HUES48 (cell line): ENCODE measurements around the gene PTPN13.

Experiments
- H3K27ac ChIP-seq: one replicate; pipeline ENCODE4 v1.7.0; 2013; ENCODE audit warnings: low read depth, low read length, inconsistent platforms
- H3K27me3 ChIP-seq: 2 replicates; pipeline ENCODE4 v1.6.1; 2013; ENCODE audit warnings: mild to moderate bottlenecking, low read length; ENCODE audit not compliant: control insufficient read depth, insufficient read depth
- H3K36me3 ChIP-seq: 2 replicates; pipeline ENCODE4 v1.6.1; 2013; ENCODE audit warnings: low read length; ENCODE audit not compliant: control insufficient read depth, insufficient read depth
- H3K4me1 ChIP-seq: 2 replicates; pipeline ENCODE4 v1.6.1; 2013; ENCODE audit warnings: mild to moderate bottlenecking, low read length; ENCODE audit not compliant: control insufficient read depth, insufficient read depth
- H3K4me3 ChIP-seq: 2 replicates; pipeline ENCODE4 v1.5.1; 2013; ENCODE audit warnings: mild to moderate bottlenecking, low read depth, low read length
- H3K9ac ChIP-seq: 2 replicates; pipeline ENCODE4 v1.6.1; 2013; ENCODE audit warnings: mild to moderate bottlenecking, low read depth, low read length, moderate library complexity
- H3K9me3 ChIP-seq: 2 replicates; pipeline ENCODE4 v1.6.1; 2013; ENCODE audit warnings: low read length; ENCODE audit not compliant: control insufficient read depth, insufficient read depth

Gene PTPN13

DNA sequence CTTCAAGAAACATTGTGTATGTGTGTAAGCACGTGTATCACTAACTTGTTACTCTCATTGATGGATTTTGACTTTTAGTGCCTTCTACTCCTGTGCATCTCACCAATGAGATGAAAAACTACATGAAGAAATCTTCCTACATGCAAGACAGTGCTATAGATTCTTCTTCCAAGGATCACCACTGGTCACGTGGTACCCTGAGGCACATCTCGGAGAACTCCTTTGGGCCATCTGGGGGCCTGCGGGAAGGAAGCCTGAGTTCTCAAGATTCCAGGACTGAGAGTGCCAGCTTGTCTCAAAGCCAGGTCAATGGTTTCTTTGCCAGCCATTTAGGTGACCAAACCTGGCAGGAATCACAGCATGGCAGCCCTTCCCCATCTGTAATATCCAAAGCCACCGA lies 168.5 kb downstream of the PTPN13 start:
- Histone ChIP-seq H3K4me3 (no peak overlapping the region), H3K27me3 (no peaks in the 10 kb centered on the region), H3K9ac (no peak overlapping the region), H3K9me3 (no peaks in the 10 kb centered on the region), H3K27ac (no peak overlapping the region), H3K36me3 (peaks cover 59% of the 10 kb centered on the region), H3K4me1 (no peaks in the 10 kb centered on the region)

DNA sequence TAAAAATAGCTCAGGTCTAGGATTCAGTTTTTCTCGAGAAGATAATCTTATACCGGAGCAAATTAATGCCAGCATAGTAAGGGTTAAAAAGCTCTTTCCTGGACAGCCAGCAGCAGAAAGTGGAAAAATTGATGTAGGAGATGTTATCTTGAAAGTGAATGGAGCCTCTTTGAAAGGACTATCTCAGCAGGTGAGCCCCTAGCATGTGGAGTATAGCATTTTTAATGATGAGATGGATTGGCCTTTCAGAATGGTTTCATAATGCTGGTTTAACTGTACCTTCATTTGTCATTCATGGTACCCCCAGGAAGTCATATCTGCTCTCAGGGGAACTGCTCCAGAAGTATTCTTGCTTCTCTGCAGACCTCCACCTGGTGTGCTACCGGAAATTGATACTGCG lies 175.7 kb downstream of the PTPN13 start:
- Histone ChIP-seq H3K27ac (no peak overlapping the region), H3K36me3 (peaks cover 82% of the 10 kb centered on the region), H3K4me3 (no peak overlapping the region), H3K27me3 (no peaks in the 10 kb centered on the region), H3K4me1 (peaks cover 5% of the 10 kb centered on the region; the same call in 1 of the 2 replicates), H3K9ac (no peak overlapping the region), H3K9me3 (no peaks in the 10 kb centered on the region)

GRCh38 chr4:86771141-86771540 lies 177.0 kb downstream of the PTPN13 start:
- Histone ChIP-seq H3K27ac (no peak overlapping the region), H3K9me3 (no peaks in the 10 kb centered on the region), H3K9ac (no peak overlapping the region), H3K36me3 (peaks cover 78% of the 10 kb centered on the region), H3K4me3 (no peak overlapping the region), H3K4me1 (peaks cover 5% of the 10 kb centered on the region; the same call in 1 of the 2 replicates), H3K27me3 (no peaks in the 10 kb centered on the region)

DNA sequence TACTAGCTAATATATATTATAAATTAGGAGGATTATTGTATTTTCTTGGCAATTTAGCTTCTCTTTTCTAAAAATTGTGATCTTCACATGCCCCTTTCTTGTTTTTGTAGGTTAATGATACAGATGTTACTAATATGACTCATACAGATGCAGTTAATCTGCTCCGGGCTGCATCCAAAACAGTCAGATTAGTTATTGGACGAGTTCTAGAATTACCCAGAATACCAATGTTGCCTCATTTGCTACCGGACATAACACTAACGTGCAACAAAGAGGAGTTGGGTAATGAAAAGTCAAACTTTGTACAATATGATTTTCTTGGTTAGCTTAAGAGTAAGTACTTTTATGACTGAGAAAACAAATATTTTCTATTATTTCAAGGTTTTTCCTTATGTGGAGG lies 180.9 kb downstream of the PTPN13 start:
- no peaks in the 10 kb centered on the region for H3K9me3 ChIP-seq
- peaks cover 5% of the 10 kb centered on the region; the same call in 1 of the 2 replicates for H3K4me1 ChIP-seq
- H3K36me3 ChIP-seq = peaks cover 55% of the 10 kb centered on the region
- H3K27ac ChIP-seq = no peak overlapping the region
- no peak overlapping the region for H3K4me3 ChIP-seq
- H3K27me3 ChIP-seq = no peaks in the 10 kb centered on the region
- H3K9ac ChIP-seq = no peak overlapping the region

GRCh38 chr4:86778175-86778574 lies 184.1 kb downstream of the PTPN13 start:
- Histone ChIP-seq H3K27me3 (no peaks in the 10 kb centered on the region), H3K4me3 (no peak overlapping the region), H3K36me3 (peaks cover 45% of the 10 kb centered on the region), H3K4me1 (peaks cover 5% of the 10 kb centered on the region; the same call in 1 of the 2 replicates), H3K27ac (no peak overlapping the region), H3K9ac (no peak overlapping the region), H3K9me3 (no peaks in the 10 kb centered on the region)

- no peak overlapping the region for H3K27ac ChIP-seq
- no peak overlapping the region for H3K9ac ChIP-seq
- no peak overlapping the region for H3K4me3 ChIP-seq
- peaks cover 8% of the 10 kb centered on the region; the same call in 1 of the 2 replicates for H3K9me3 ChIP-seq
- peaks cover 58% of the 10 kb centered on the region for H3K36me3 ChIP-seq
- peaks cover 17% of the 10 kb centered on the region for H3K4me1 ChIP-seq
- no peaks in the 10 kb centered on the region for H3K27me3 ChIP-seq
These were observed 194.7 kb downstream of the PTPN13 start for GRCh38 chr4:86788826-86789225.

- Histone ChIP-seq H3K9me3 (peaks cover 8% of the 10 kb centered on the region; the same call in 1 of the 2 replicates), H3K27ac (no peak overlapping the region), H3K4me3 (no peak overlapping the region), H3K4me1 (peaks cover 17% of the 10 kb centered on the region), H3K27me3 (no peaks in the 10 kb centered on the region), H3K9ac (no peak overlapping the region), H3K36me3 (peaks cover 44% of the 10 kb centered on the region)
These were observed 197.0 kb downstream of the PTPN13 start for GRCh38 chr4:86791126-86791525.

DNA sequence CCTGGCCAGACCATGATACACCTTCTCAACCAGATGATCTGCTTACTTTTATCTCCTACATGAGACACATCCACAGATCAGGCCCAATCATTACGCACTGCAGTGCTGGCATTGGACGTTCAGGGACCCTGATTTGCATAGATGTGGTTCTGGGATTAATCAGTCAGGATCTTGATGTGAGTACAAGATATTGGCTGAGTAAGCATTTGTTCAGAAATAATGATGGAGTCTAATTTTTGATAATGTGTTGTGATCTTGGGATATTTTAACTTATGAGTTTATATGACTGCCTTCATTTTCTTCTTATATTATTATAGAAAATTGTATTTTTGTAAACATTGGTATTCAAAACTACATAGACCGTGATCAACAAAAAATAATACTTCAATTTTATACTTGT lies 215.7 kb downstream of the PTPN13 start:
- peaks cover 3% of the 10 kb centered on the region; the same call in 1 of the 2 replicates for H3K4me1 ChIP-seq
- no peaks in the 10 kb centered on the region for H3K9me3 ChIP-seq
- peaks cover 65% of the 10 kb centered on the region for H3K36me3 ChIP-seq
- H3K4me3 ChIP-seq = no peak overlapping the region
- H3K9ac ChIP-seq = no peak overlapping the region
- H3K27ac ChIP-seq = no peak overlapping the region
- no peaks in the 10 kb centered on the region for H3K27me3 ChIP-seq

- H3K27ac ChIP-seq = no peak overlapping the region
- H3K4me1 ChIP-seq = peaks cover 3% of the 10 kb centered on the region; the same call in 1 of the 2 replicates
- no peaks in the 10 kb centered on the region for H3K27me3 ChIP-seq
- no peak overlapping the region for H3K9ac ChIP-seq
- peaks cover 65% of the 10 kb centered on the region for H3K36me3 ChIP-seq
- no peaks in the 10 kb centered on the region for H3K9me3 ChIP-seq
- no peak overlapping the region for H3K4me3 ChIP-seq
These were observed 216.7 kb downstream of the PTPN13 start for GRCh38 chr4:86810847-86811246.

GRCh38 chr4:86815653-86816052 lies 221.5 kb downstream of the PTPN13 start:
- no peak overlapping the region for H3K27ac ChIP-seq
- H3K9ac ChIP-seq = no peak overlapping the region
- H3K4me3 ChIP-seq = no peak overlapping the region
- peaks cover 3% of the 10 kb centered on the region; the same call in 1 of the 2 replicates for H3K4me1 ChIP-seq
- H3K27me3 ChIP-seq = no peaks in the 10 kb centered on the region
- peaks cover 35% of the 10 kb centered on the region for H3K36me3 ChIP-seq
- no peaks in the 10 kb centered on the region for H3K9me3 ChIP-seq

- no peak overlapping the region for H3K27ac ChIP-seq
- H3K36me3 ChIP-seq = peaks cover 26% of the 10 kb centered on the region
- H3K4me1 ChIP-seq = no peaks in the 10 kb centered on the region; the same call in 1 of the 2 replicates
These were observed 222.6 kb downstream of the PTPN13 start for GRCh38 chr4:86816501-86817273.

More at GRCh38 chr4:86816501-86817273, 222.6 kb downstream of the PTPN13 start:
- Histone ChIP-seq H3K27me3 (no peaks in the 10 kb centered on the region), H3K9me3 (no peaks in the 10 kb centered on the region), H3K9ac (no peak overlapping the region), H3K4me3 (no peak overlapping the region)
